IMR-90 (cell line): ENCODE measurements around the gene CEACAM20. TPM values are rescaled to one million over a fixed set of nuclear protein-coding genes. Genes with fewer than 3 reads are reported as not detected.

ENCODE experiments used
- ATAC-seq: fragments of 200-7000 bp; cut with Tn5 transposase; 2 replicates; pipeline ENCODE4 v1.9.1; 2020; ENCODE audit warnings: low read depth, mild to moderate bottlenecking, moderate library complexity
- BruUV-seq: library from RNA; stranded (reverse); fragments of 400-500 nt; replicated peaks from 2 replicates; lab custom pipeline; 2021; lab: Mats Ljungman, UMichigan
- CTCF ChIA-PET: fragments of 300-600 bp; formaldehyde crosslinking; extraction: SDS; loops from one replicate; lab custom pipeline; 2021; ENCODE audit warnings: antibody characterized with exemption; lab: Yijun Ruan, JAX
- POLR2A ChIA-PET: fragments of 300-600 bp; sonication (Branson Sonifier 250); formaldehyde crosslinking; loops from one replicate; lab custom pipeline; 2022; ENCODE audit warnings: antibody characterized with exemption; ENCODE audit not compliant: unreplicated experiment; lab: Charles Lee
- DNase-seq: peaks from one replicate; pipeline ENCODE4 v3.0.0; 2013
- H2AFZ ChIP-seq: replicated peaks from 2 replicates; pipeline ENCODE3; 2013; ENCODE audit warnings: low read length, mild to moderate bottlenecking; ENCODE audit not compliant: poor library complexity
- H2AK5ac ChIP-seq: 2 replicates; pipeline ENCODE4 v1.6.1; 2013; ENCODE audit warnings: low read depth, low read length, inconsistent platforms
- H2AK9ac ChIP-seq: replicated peaks from 2 replicates; pipeline ENCODE3; 2013; ENCODE audit warnings: mild to moderate bottlenecking, low read depth, low read length, moderate library complexity; ENCODE audit not compliant: poor library complexity
- H2BK120ac ChIP-seq: 2 replicates; pipeline ENCODE4 v1.6.1; 2013; ENCODE audit warnings: low read depth, low read length, inconsistent platforms
- H2BK15ac ChIP-seq: 3 replicates; pipeline ENCODE4 v1.6.1; 2013; ENCODE audit warnings: low read depth, low read length, inconsistent platforms
- H2BK20ac ChIP-seq: 2 replicates; pipeline ENCODE4 v1.6.1; 2013; ENCODE audit warnings: low read depth, mild to moderate bottlenecking, inconsistent platforms, low read length, moderate library complexity
- H2BK5ac ChIP-seq: 2 replicates; pipeline ENCODE4 v1.6.1; 2013; ENCODE audit warnings: mild to moderate bottlenecking, low read depth, low read length, inconsistent platforms; ENCODE audit not compliant: poor library complexity, severe bottlenecking
- H3K14ac ChIP-seq: replicated peaks from 2 replicates; pipeline ENCODE4 v1.6.1; 2013; ENCODE audit warnings: low read depth, low read length, inconsistent platforms
- H3K18ac ChIP-seq: 2 replicates; pipeline ENCODE4 v1.6.1; 2013; ENCODE audit warnings: low read depth, low read length, control low read depth
- H3K23ac ChIP-seq: 2 replicates; pipeline ENCODE4 v1.6.1; 2013; ENCODE audit warnings: low read depth, low read length, inconsistent platforms
- H3K27ac ChIP-seq: 2 replicates; pipeline ENCODE4 v1.5.1; 2013; ENCODE audit warnings: mild to moderate bottlenecking, control low read depth, low read length; ENCODE audit not compliant: insufficient read depth
- H3K27me3 ChIP-seq: 2 replicates; pipeline ENCODE4 v1.6.1; 2013; ENCODE audit warnings: low read length; ENCODE audit not compliant: control insufficient read depth, insufficient read depth
- H3K36me3 ChIP-seq: 2 replicates; pipeline ENCODE4 v1.6.1; 2013; ENCODE audit warnings: low read length, mixed read lengths; ENCODE audit not compliant: control insufficient read depth, insufficient read depth
- H3K4ac ChIP-seq: 2 replicates; pipeline ENCODE4 v1.6.1; 2013; ENCODE audit warnings: low read depth, low read length, inconsistent platforms
- H3K4me1 ChIP-seq: 2 replicates; pipeline ENCODE4 v1.6.1; 2013; ENCODE audit warnings: low read length, mixed read lengths; ENCODE audit not compliant: control insufficient read depth, insufficient read depth
- H3K4me2 ChIP-seq: 2 replicates; pipeline ENCODE4 v1.6.1; 2013; ENCODE audit warnings: low read depth, mild to moderate bottlenecking, control low read depth, low read length, moderate library complexity
- H3K4me3 ChIP-seq: 2 replicates; pipeline ENCODE4 v1.5.1; 2013; ENCODE audit warnings: low read depth, mild to moderate bottlenecking, control low read depth, low read length, moderate library complexity; ENCODE audit not compliant: insufficient read depth
- H3K56ac ChIP-seq: 2 replicates; pipeline ENCODE4 v1.6.1; 2013; ENCODE audit warnings: low read length, inconsistent platforms; ENCODE audit not compliant: insufficient read depth; ENCODE audit errors: extremely low read depth
- H3K79me1 ChIP-seq, 2 experiments: 2 replicates each; pipeline ENCODE4 v1.6.1; 2013; ENCODE audit warnings: low read length in 2 of 2, inconsistent platforms in 1 of 2, low read depth in 1 of 2
- H3K9ac ChIP-seq: 2 replicates; pipeline ENCODE4 v1.6.1; 2013; ENCODE audit warnings: low read depth, low read length, control low read depth
- H3K9me1 ChIP-seq: 2 replicates; pipeline ENCODE4 v1.6.1; 2013; ENCODE audit warnings: low read length, inconsistent platforms; ENCODE audit not compliant: insufficient read depth
- H3K9me3 ChIP-seq: 2 replicates; pipeline ENCODE4 v1.6.1; 2013; ENCODE audit warnings: low read length; ENCODE audit not compliant: control insufficient read depth, insufficient read depth
- H4K20me1 ChIP-seq: 2 replicates; pipeline ENCODE4 v1.6.1; 2013; ENCODE audit warnings: low read length, inconsistent platforms; ENCODE audit not compliant: insufficient read depth
- H4K5ac ChIP-seq: 2 replicates; pipeline ENCODE4 v1.6.1; 2013; ENCODE audit warnings: mild to moderate bottlenecking, low read depth, low read length, control low read depth
- H4K8ac ChIP-seq, 2 experiments: 2 replicates each; pipeline ENCODE4 v1.6.1; 2013; ENCODE audit warnings: low read depth in 2 of 2, low read length in 2 of 2, control low read depth in 1 of 2, inconsistent platforms in 1 of 2
- H4K91ac ChIP-seq: 2 replicates; pipeline ENCODE4 v1.6.1; 2013; ENCODE audit warnings: low read depth, low read length, inconsistent platforms; ENCODE audit not compliant: insufficient read depth
- BHLHE40 ChIP-seq: fragments of 150-350 bp; IDR thresholded peaks from 2 replicates; pipeline ENCODE4 v1.6.1; 2016; ENCODE audit warnings: mild to moderate bottlenecking, low read depth, low read length
- FOS ChIP-seq: fragments of 150-350 bp; IDR thresholded peaks from 2 replicates; pipeline ENCODE4 v1.6.1; 2016; ENCODE audit warnings: low read depth, low read length
- MAFK ChIP-seq: IDR thresholded peaks from 2 replicates; pipeline ENCODE4 v1.6.1; 2012; ENCODE audit warnings: low read depth, low read length, improper control_type of control experiment
- MAZ ChIP-seq: IDR thresholded peaks from 2 replicates; pipeline ENCODE4 v1.6.1; 2012; ENCODE audit warnings: low read depth, mild to moderate bottlenecking, low read length, improper control_type of control experiment, moderate library complexity, borderline replicate concordance
- NFE2L2 ChIP-seq: fragments of 150-350 bp; IDR thresholded peaks from 2 replicates; pipeline ENCODE4 v1.6.1; 2016; ENCODE audit warnings: low read depth, mild to moderate bottlenecking, low read length
- POLR2A ChIP-seq: IDR thresholded peaks from 2 replicates; pipeline ENCODE4 v1.6.1; 2012; ENCODE audit warnings: mild to moderate bottlenecking, low read depth, low read length
- RCOR1 ChIP-seq: IDR thresholded peaks from 2 replicates; pipeline ENCODE4 v1.6.1; 2012; ENCODE audit warnings: mild to moderate bottlenecking, low read length, improper control_type of control experiment; ENCODE audit not compliant: insufficient replicate concordance
- RFX5 ChIP-seq: IDR thresholded peaks from 2 replicates; pipeline ENCODE4 v1.8.0; 2012; ENCODE audit warnings: low read depth, mild to moderate bottlenecking, low read length, moderate library complexity
- SMC3 ChIP-seq: fragments of 150-350 bp; IDR thresholded peaks from 2 replicates; pipeline ENCODE4 v1.6.1; 2016; ENCODE audit warnings: low read depth, mild to moderate bottlenecking, antibody characterized with exemption, low read length, moderate library complexity
- WGBS, 2 experiments: methylation state at CpG; one replicate each; pipeline versions ENCODE4 v1.1.5 to v1.1.7; 2013; ENCODE audit warnings: missing lambda C conversion rate in 2 of 2; ENCODE audit not compliant: insufficient read length in 1 of 2; ENCODE audit errors: extremely low coverage in 2 of 2; 5-methylcytosine and 5-hydroxymethylcytosine counted together
- dilution Hi-C: fragments of 300-500 bp; cut with HindIII; formaldehyde crosslinking; loops from one replicate; pipeline ENCODE4 v1.14.3; 2018; ENCODE audit warnings: low sequenced_read_pairs; ENCODE audit not compliant: unreplicated experiment
- in situ Hi-C: fragments of 300-500 bp; cut with MboI; formaldehyde crosslinking; loops from 3 replicates; pipeline ENCODE4 v1.14.3; 2019; ENCODE audit warnings: low sequenced_read_pairs, inconsistent platforms, mixed read lengths
- intact Hi-C: fragments of 100-400 bp; cut with micrococcal nuclease; formaldehyde crosslinking; loops from 2 replicates; pipeline ENCODE4 v1.10.0; 2022
- polyA plus RNA-seq, 3 experiments: library from polyadenylated mRNA; depleted of rRNA; stranded (reverse); fragments of >200 nt; gene quantifications; 2 replicates each; pipeline ENCODE4 v1.2.3, GENCODE V29; 2012; ENCODE audit warnings: low replicate concordance in 1 of 3
- total RNA-seq: library from RNA; depleted of rRNA; stranded (reverse); fragments of >200 nt; gene quantifications from 2 replicates; pipeline ENCODE4 v1.2.3, GENCODE V29; 2012
- TF ChIP-seq, protein P1 (sequence below): fragments of 150-350 bp; IDR thresholded peaks from 2 replicates; pipeline ENCODE4 v1.6.1; 2017; ENCODE audit warnings: mild to moderate bottlenecking, antibody characterized with exemption, low read length, low read depth
- TF ChIP-seq, protein P2 (sequence below): conservative IDR thresholded peaks from 2 replicates; pipeline ENCODE4 v1.5.1; 2012; ENCODE audit warnings: mild to moderate bottlenecking, low read depth, low read length, improper control_type of control experiment
- TF ChIP-seq, protein P3 (sequence below): fragments of 150-350 bp; IDR thresholded peaks from 2 replicates; pipeline ENCODE4 v1.6.1; 2016; ENCODE audit warnings: low read depth, mild to moderate bottlenecking, low read length, moderate library complexity, borderline replicate concordance

The CEACAM20 gene
- total and polyA plus RNA-seq, 2 of the 4 experiments (the other 2 are of a cell fraction) = not detected

DNA sequence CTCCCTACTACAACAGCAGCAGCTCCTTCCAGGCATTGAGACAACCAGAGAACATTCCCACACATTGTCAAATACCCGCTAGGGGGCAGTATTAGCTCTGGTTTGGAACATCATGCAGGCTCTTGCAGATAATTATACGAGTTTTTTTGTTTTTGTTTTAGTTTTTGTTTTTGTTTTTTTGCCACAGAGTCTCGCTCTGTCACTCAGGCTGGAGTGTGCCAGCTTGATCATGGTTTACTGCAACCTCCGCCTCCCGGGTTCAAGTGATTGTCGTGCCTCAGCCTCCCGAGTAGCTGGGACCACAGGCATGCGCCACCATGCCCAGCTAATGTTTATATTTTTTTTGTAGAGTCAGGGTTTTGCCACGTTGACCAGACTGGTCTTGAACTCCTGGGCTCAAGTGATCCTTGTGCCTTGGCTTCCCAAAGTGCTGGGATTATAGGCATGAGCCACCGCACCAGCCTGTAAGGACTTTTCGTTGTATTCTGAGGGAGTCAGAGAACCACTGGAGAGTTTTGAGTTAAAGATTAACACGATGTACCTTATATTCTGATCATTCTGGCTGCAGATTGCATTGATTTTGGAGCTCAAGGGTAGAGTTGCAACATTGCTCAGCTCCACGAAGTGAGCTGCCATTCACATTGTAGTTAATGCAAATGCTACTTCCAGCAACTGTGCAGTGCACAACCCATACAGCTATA is 41.7 kb upstream of the CEACAM20 start (continued):
- TF ChIP-seq BHLHE40 (no peak), RFX5 (no peak)

DNA sequence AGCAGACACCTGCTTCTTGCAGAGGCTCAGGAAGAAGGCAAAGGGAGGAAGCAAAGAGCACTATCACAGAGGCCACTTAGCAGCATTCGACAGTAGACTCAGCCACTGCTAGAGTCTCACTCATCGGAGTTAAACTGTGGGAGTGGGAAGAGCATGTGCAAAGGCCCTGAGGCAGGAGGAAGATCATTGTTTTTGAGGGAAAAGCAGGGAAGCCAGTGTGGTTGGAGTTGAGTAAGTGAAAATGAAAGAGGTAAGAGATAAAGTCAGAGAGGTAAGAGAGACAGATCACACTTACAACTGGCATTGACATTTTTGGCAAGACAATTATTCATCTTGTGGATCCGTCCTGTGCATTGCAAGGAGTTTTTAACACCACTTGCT is 41.1 kb upstream of the CEACAM20 start:
- no peak overlapping the region for H3K4me2 ChIP-seq
- H3K18ac ChIP-seq = no peak overlapping the region
- peaks cover 10% of the 10 kb centered on the region for H3K27me3 ChIP-seq
- no peak overlapping the region for H2AK9ac ChIP-seq
- ChIA-PET CTCF (interaction anchor here (0.5 to 2.5 kb wide), 16 partner anchors 18 to 200 kb away, joined by 3 to 16 read pairs (median 5); no protein-coding TSS in a partner anchor), POLR2A (interaction anchor here (1.0 kb wide), 1 partner anchor 78 kb away, joined by 3 read pairs; no protein-coding TSS in a partner anchor)
- H3K14ac ChIP-seq = no peak overlapping the region
- H3K27ac ChIP-seq = no peak overlapping the region
- dilution Hi-C loops = no loop called here
- DNase-seq = no peak
- no peak overlapping the region for H3K4ac ChIP-seq
- H3K4me3 ChIP-seq = no peak overlapping the region
- H3K4me1 ChIP-seq = peaks cover 3% of the 10 kb centered on the region; the same call in 1 of the 2 replicates
- H4K8ac ChIP-seq = no peak overlapping the region
- no peak overlapping the region for H4K91ac ChIP-seq
- no peaks in the 10 kb centered on the region for H3K36me3 ChIP-seq
- intact Hi-C loops = loop anchor here (5.0 to 10.0 kb wide), 3 partner anchors 192 to 384 kb away; partner anchors contain the start of genes CLPTM1 and NECTIN2
- 68% methylated on average over 2 of the region's 3 CpGs; no CpG with 5 or more reads in 1 of the 2 experiments for WGBS, 2 experiments
- no peak overlapping the region for H2AK5ac ChIP-seq
- H4K5ac ChIP-seq = no peak overlapping the region
- TF ChIP-seq, protein P1, sequence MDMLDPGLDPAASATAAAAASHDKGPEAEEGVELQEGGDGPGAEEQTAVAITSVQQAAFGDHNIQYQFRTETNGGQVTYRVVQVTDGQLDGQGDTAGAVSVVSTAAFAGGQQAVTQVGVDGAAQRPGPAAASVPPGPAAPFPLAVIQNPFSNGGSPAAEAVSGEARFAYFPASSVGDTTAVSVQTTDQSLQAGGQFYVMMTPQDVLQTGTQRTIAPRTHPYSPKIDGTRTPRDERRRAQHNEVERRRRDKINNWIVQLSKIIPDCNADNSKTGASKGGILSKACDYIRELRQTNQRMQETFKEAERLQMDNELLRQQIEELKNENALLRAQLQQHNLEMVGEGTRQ = no peak
- no peak for TF ChIP-seq POLR2A
- no peak for TF ChIP-seq RCOR1
- no peak for TF ChIP-seq MAFK
- TF ChIP-seq, protein P2, sequence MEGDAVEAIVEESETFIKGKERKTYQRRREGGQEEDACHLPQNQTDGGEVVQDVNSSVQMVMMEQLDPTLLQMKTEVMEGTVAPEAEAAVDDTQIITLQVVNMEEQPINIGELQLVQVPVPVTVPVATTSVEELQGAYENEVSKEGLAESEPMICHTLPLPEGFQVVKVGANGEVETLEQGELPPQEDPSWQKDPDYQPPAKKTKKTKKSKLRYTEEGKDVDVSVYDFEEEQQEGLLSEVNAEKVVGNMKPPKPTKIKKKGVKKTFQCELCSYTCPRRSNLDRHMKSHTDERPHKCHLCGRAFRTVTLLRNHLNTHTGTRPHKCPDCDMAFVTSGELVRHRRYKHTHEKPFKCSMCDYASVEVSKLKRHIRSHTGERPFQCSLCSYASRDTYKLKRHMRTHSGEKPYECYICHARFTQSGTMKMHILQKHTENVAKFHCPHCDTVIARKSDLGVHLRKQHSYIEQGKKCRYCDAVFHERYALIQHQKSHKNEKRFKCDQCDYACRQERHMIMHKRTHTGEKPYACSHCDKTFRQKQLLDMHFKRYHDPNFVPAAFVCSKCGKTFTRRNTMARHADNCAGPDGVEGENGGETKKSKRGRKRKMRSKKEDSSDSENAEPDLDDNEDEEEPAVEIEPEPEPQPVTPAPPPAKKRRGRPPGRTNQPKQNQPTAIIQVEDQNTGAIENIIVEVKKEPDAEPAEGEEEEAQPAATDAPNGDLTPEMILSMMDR = no peak
- TF ChIP-seq FOS = no peak
- no peak for TF ChIP-seq SMC3
- no peak for TF ChIP-seq RFX5
- TF ChIP-seq BHLHE40 = no peak
- TF ChIP-seq MAZ = no peak
- TF ChIP-seq, protein P3, sequence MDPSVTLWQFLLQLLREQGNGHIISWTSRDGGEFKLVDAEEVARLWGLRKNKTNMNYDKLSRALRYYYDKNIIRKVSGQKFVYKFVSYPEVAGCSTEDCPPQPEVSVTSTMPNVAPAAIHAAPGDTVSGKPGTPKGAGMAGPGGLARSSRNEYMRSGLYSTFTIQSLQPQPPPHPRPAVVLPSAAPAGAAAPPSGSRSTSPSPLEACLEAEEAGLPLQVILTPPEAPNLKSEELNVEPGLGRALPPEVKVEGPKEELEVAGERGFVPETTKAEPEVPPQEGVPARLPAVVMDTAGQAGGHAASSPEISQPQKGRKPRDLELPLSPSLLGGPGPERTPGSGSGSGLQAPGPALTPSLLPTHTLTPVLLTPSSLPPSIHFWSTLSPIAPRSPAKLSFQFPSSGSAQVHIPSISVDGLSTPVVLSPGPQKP = no peak
- no peak for TF ChIP-seq NFE2L2
- no peak for ATAC-seq
- H2AFZ ChIP-seq = no peak overlapping the region
- H3K9ac ChIP-seq = no peak overlapping the region
- no peak overlapping the region for H2BK5ac ChIP-seq
- no peaks in the 10 kb centered on the region for H3K79me1 ChIP-seq
- H2BK20ac ChIP-seq = no peak overlapping the region
- no peak overlapping the region for H2BK15ac ChIP-seq
- H2BK120ac ChIP-seq = no peak overlapping the region
- H3K56ac ChIP-seq = no peak overlapping the region
- H3K23ac ChIP-seq = no peak overlapping the region
- in situ Hi-C loops = loop anchor here (5.0 to 25.0 kb wide), 3 partner anchors 87 to 272 kb away; partner anchors contain the start of gene CBLC
- H3K9me3 ChIP-seq = no peaks in the 10 kb centered on the region
- no peaks in the 10 kb centered on the region for H4K20me1 ChIP-seq
- no peaks in the 10 kb centered on the region; the same call in 1 of the 2 replicates for H3K9me1 ChIP-seq
- no TSS peak for BruUV-seq
